ENCODE measurements around the gene DHDH. TPM values are rescaled to one million over a fixed set of nuclear protein-coding genes. Genes with fewer than 3 reads are reported as not detected.
A peak's percentile ranks its signal among the peaks of the same experiment; 100 is the strongest.

DHDH gene
- total and polyA plus RNA-seq, 2 of the 13 experiments (the other 11 are each of a cell fraction or from before 2014, with no cell fraction given), result 0.13 to 0.91 TPM

DNA sequence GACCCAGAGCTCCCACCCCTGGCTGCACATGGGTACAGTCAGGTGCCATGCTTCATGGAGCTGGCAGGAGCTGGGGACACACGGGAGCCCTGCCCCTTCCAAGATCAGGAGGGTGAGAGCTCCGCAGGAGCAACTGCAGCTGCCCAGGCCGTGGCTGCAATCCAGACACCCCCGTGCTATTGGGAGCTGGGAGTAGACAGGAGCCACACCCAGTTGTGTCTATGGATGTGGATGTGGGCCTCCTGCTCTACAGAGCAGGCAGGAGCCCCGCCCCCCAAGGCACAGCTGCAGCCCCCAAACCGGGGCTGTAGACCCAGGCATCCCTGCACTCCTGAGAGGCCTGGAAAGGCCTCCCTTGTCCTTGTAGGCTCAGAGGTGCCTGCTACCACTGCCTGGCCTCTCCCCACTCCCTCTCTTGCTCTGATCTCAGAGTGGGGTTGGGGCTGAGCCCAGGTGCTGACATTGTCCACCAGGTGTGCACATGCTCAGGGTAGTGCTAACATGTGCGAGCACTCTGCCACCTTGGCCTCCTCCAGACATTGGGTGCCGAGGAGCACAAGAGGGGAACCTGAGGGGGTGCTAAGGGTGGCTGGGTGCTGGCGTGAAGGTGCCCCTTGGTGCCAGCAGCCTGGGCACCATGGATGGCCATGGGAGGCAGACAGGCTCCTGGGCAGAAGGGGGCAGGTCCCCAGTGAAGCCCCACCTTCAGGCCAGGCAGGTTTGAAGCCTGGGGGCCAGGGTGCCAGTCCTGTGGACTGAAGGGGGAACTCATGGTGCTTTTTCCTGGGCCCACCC, 13.2 kb downstream of the DHDH start (continued):
- no peak; the same call in 1 of the 2 replicates for TF ChIP-seq SPEN (CRISPR knock-in tag; IDR thresholded peaks at IDR 0.05; ENCODE audit: low read depth)
- TF ChIP-seq SP2 (CRISPR knock-in tag; IDR thresholded peaks at IDR 0.05), result peak; percentile 41; the same call in 1 of the 2 replicates
- no peak for TF ChIP-seq MEF2D (CRISPR knock-in tag; IDR thresholded peaks at IDR 0.05)
- TF ChIP-seq HNRNPL (IDR thresholded peaks at IDR 0.05; ENCODE audit: low read depth, low read length), result peak; percentile 81; the same call in 1 of the 2 replicates
- TF ChIP-seq KAT8 (CRISPR knock-in tag; IDR thresholded peaks at IDR 0.05), result no peak
- no peak for TF ChIP-seq STAG1 (CRISPR knock-in tag; IDR thresholded peaks at IDR 0.05)
- TF ChIP-seq ZNF792 (CRISPR knock-in tag; IDR thresholded peaks at IDR 0.05), result no peak
- TF ChIP-seq PHF8 (CRISPR knock-in tag; IDR thresholded peaks at IDR 0.05), result no peak
- TF ChIP-seq GABPB1 (CRISPR knock-in tag; IDR thresholded peaks at IDR 0.05), result peak; percentile 12; the same call in 1 of the 2 replicates
- no peak for TF ChIP-seq ZFAT (CRISPR knock-in tag; conservative IDR thresholded peaks at IDR 0.05)
- no peak for TF ChIP-seq FOXO1 (CRISPR knock-in tag; IDR thresholded peaks at IDR 0.05)
- TF ChIP-seq KLF16 (CRISPR knock-in tag; IDR thresholded peaks at IDR 0.05), result no peak
- no peak for TF ChIP-seq HNRNPLL (IDR thresholded peaks at IDR 0.05; ENCODE audit: low read depth, low read length, poor library complexity, severe bottlenecking)
- TF ChIP-seq ZNF407 (CRISPR knock-in tag; IDR thresholded peaks at IDR 0.05; ENCODE audit: not compliant biosample characterization), result no peak
- TF ChIP-seq MNT (IDR thresholded peaks at IDR 0.05), result 0 out of 2 replicates have a peak, but pooled peaks have one; percentile 20
- TF ChIP-seq ZNF3 (CRISPR knock-in tag; IDR thresholded peaks at IDR 0.05), result no peak
- TF ChIP-seq, protein P1, sequence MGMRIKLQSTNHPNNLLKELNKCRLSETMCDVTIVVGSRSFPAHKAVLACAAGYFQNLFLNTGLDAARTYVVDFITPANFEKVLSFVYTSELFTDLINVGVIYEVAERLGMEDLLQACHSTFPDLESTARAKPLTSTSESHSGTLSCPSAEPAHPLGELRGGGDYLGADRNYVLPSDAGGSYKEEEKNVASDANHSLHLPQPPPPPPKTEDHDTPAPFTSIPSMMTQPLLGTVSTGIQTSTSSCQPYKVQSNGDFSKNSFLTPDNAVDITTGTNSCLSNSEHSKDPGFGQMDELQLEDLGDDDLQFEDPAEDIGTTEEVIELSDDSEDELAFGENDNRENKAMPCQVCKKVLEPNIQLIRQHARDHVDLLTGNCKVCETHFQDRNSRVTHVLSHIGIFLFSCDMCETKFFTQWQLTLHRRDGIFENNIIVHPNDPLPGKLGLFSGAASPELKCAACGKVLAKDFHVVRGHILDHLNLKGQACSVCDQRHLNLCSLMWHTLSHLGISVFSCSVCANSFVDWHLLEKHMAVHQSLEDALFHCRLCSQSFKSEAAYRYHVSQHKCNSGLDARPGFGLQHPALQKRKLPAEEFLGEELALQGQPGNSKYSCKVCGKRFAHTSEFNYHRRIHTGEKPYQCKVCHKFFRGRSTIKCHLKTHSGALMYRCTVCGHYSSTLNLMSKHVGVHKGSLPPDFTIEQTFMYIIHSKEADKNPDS (CRISPR knock-in tag; IDR thresholded peaks at IDR 0.05), result no peak
- TF ChIP-seq ZNF12 (CRISPR knock-in tag; IDR thresholded peaks at IDR 0.05), result no peak
